ENCODE results near the gene POLDIP2. TPM values are rescaled to one million over a fixed set of nuclear protein-coding genes. Genes with fewer than 3 reads are reported as not detected.

The POLDIP2 gene
- total RNA-seq, 2 experiments from 2014 or later: 88.8 to 89.2 TPM

GRCh38 chr17:28325211-28325610, 32.1 kb downstream of the POLDIP2 start:
- CTCF ChIA-PET (ENCODE audit: unreplicated experiment): no interaction called here
- peaks cover 27% of the 10 kb centered on the region for H3K4me1 ChIP-seq (ENCODE audit: insufficient read depth, low read length, poor library complexity, severe bottlenecking)
- intact Hi-C loops (cut with micrococcal nuclease; ENCODE audit: unreplicated experiment): no loop called here
- peaks cover 85% of the 10 kb centered on the region for H3K36me3 ChIP-seq (ENCODE audit: insufficient read depth, low read length)
- no peak for DNase-seq (ENCODE audit: low spot score)
- H3K27ac ChIP-seq (ENCODE audit: low read depth, low read length, poor library complexity, severe bottlenecking): no peak overlapping the region
- H3K9me3 ChIP-seq (ENCODE audit: low read length): no peaks in the 10 kb centered on the region
- no peak overlapping the region for H2AFZ ChIP-seq (ENCODE audit: low read length)
- H3K79me2 ChIP-seq (ENCODE audit: insufficient read depth, low read depth, low read length): peaks cover 58% of the 10 kb centered on the region
- POLR2A ChIA-PET: interaction anchor here (0.6 kb wide), 1 partner anchor 10 kb away, joined by 3 read pairs; the partner anchor contains the start of gene TNFAIP1
- no peak overlapping the region for H3K4me2 ChIP-seq (ENCODE audit: low read length)
- H3K4me3 ChIP-seq (ENCODE audit: low read depth, low read length, poor library complexity, severe bottlenecking): no peak overlapping the region
- BruUV-seq (replicated peaks): no TSS peak
- H4K20me1 ChIP-seq (ENCODE audit: insufficient read depth, low read length): 0 out of 2 replicates have a peak, but pooled peaks cover 7% of the 10 kb centered on the region
- no peak for TF ChIP-seq CTCF (conservative IDR thresholded peaks at IDR 0.05; ENCODE audit: low read length)
- no peak for TF ChIP-seq EZH2phosphoT487 (IDR thresholded peaks at IDR 0.05; ENCODE audit: borderline replicate concordance, low read depth, low read length)
- H3K9me2 ChIP-seq (ENCODE audit: insufficient read depth, low read length): no peaks in the 10 kb centered on the region

- ChIA-PET CTCF (ENCODE audit: unreplicated experiment) (no interaction called here), POLR2A (no interaction called here)
- no peaks in the 10 kb centered on the region for H3K9me3 ChIP-seq (ENCODE audit: low read length)
- no TSS peak for BruUV-seq (replicated peaks)
- peaks cover 62% of the 10 kb centered on the region for H3K79me2 ChIP-seq (ENCODE audit: insufficient read depth, low read depth, low read length)
- intact Hi-C loops (cut with micrococcal nuclease; ENCODE audit: unreplicated experiment): no loop called here
- no peak for TF ChIP-seq EZH2phosphoT487 (IDR thresholded peaks at IDR 0.05; ENCODE audit: borderline replicate concordance, low read depth, low read length)
- no peak for TF ChIP-seq CTCF (conservative IDR thresholded peaks at IDR 0.05; ENCODE audit: low read length)
- no peak overlapping the region for H2AFZ ChIP-seq (ENCODE audit: low read length)
- H3K36me3 ChIP-seq (ENCODE audit: insufficient read depth, low read length): peaks cover 86% of the 10 kb centered on the region
- 0 out of 2 replicates have a peak, but pooled peaks cover 7% of the 10 kb centered on the region for H4K20me1 ChIP-seq (ENCODE audit: insufficient read depth, low read length)
- peaks cover 28% of the 10 kb centered on the region for H3K4me1 ChIP-seq (ENCODE audit: insufficient read depth, low read length, poor library complexity, severe bottlenecking)
- no peak for DNase-seq (ENCODE audit: low spot score)
- H3K27ac ChIP-seq (ENCODE audit: low read depth, low read length, poor library complexity, severe bottlenecking): no peak overlapping the region
- H3K9me2 ChIP-seq (ENCODE audit: insufficient read depth, low read length): no peaks in the 10 kb centered on the region
- H3K4me2 ChIP-seq (ENCODE audit: low read length): no peak overlapping the region
- H3K4me3 ChIP-seq (ENCODE audit: low read depth, low read length, poor library complexity, severe bottlenecking): no peak overlapping the region
Observed at GRCh38 chr17:28324781-28325180, 32.5 kb downstream of the POLDIP2 start.

- ChIA-PET CTCF (ENCODE audit: unreplicated experiment) (no interaction called here), POLR2A (no interaction called here)
- Histone ChIP-seq H3K9me3 (ENCODE audit: low read length) (no peaks in the 10 kb centered on the region), H3K4me1 (ENCODE audit: insufficient read depth, low read length, poor library complexity, severe bottlenecking) (peaks cover 28% of the 10 kb centered on the region), H3K9me2 (ENCODE audit: insufficient read depth, low read length) (no peaks in the 10 kb centered on the region), H3K27ac (ENCODE audit: low read depth, low read length, poor library complexity, severe bottlenecking) (no peak overlapping the region), H3K4me3 (ENCODE audit: low read depth, low read length, poor library complexity, severe bottlenecking) (no peak overlapping the region), H3K4me2 (ENCODE audit: low read length) (no peak overlapping the region), H3K36me3 (ENCODE audit: insufficient read depth, low read length) (peaks cover 83% of the 10 kb centered on the region), H4K20me1 (ENCODE audit: insufficient read depth, low read length) (0 out of 2 replicates have a peak, but pooled peaks cover 7% of the 10 kb centered on the region), H2AFZ (ENCODE audit: low read length) (no peak overlapping the region), H3K79me2 (ENCODE audit: insufficient read depth, low read depth, low read length) (peaks cover 67% of the 10 kb centered on the region)
- no peak for TF ChIP-seq EZH2phosphoT487 (IDR thresholded peaks at IDR 0.05; ENCODE audit: borderline replicate concordance, low read depth, low read length)
- no peak for TF ChIP-seq CTCF (conservative IDR thresholded peaks at IDR 0.05; ENCODE audit: low read length)
- no TSS peak for BruUV-seq (replicated peaks)
- no peak for DNase-seq (ENCODE audit: low spot score)
- intact Hi-C loops (cut with micrococcal nuclease; ENCODE audit: unreplicated experiment): no loop called here
Observed at GRCh38 chr17:28324267-28324745, 33.0 kb downstream of the POLDIP2 start.

All from OCI-LY7 (cell line).